Suprapubic skin (tissue), 3 donors: ENCODE results near the gene SETBP1.

Experiments used
- EP300 ChIP-seq: sonication (generic); formaldehyde crosslinking; IDR thresholded peaks from one replicate; pipeline ENCODE4 v1.6.1; 2017; ENCODE audit warnings: antibody characterized with exemption
- TF ChIP-seq, protein P1 (sequence below), 2 donors: fragments of 200-600 bp in 1 of 2; fragments of 450-650 bp in 1 of 2; sonication (generic) in 1 of 2; IDR thresholded peaks; one replicate each; pipeline ENCODE4 v1.5.1; 2016 to 2019; ENCODE audit warnings: antibody characterized with exemption in 2 of 2, mild to moderate bottlenecking in 1 of 2, moderate library complexity in 1 of 2

DNA sequence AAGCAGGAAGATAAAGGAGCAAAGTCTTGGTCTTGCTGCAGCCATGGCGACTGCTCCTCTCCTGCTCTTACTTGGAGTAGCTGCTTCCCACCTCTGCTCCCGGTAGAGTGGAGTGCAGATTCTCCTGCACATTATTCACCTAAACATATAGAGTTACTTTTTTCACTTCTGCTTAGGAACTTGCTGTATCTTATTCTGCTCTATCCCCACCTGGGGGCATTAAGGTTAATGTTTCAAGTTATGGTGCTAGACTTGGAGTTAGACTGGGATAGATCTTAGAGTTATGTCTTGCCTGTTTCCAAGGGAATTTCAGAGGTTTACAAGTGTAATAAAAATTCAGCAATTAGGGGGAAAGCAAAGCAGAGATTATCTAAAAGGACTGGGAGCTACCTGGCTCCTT lies 144.2 kb downstream of the SETBP1 start:
- TF ChIP-seq EP300: no peak
- TF ChIP-seq, protein P1, sequence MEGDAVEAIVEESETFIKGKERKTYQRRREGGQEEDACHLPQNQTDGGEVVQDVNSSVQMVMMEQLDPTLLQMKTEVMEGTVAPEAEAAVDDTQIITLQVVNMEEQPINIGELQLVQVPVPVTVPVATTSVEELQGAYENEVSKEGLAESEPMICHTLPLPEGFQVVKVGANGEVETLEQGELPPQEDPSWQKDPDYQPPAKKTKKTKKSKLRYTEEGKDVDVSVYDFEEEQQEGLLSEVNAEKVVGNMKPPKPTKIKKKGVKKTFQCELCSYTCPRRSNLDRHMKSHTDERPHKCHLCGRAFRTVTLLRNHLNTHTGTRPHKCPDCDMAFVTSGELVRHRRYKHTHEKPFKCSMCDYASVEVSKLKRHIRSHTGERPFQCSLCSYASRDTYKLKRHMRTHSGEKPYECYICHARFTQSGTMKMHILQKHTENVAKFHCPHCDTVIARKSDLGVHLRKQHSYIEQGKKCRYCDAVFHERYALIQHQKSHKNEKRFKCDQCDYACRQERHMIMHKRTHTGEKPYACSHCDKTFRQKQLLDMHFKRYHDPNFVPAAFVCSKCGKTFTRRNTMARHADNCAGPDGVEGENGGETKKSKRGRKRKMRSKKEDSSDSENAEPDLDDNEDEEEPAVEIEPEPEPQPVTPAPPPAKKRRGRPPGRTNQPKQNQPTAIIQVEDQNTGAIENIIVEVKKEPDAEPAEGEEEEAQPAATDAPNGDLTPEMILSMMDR (IDR thresholded peaks at IDR 0.05): no peak
